Stimulated activated CD4-positive, alpha-beta T cell treated with anti-CD3 and anti-CD28 coated beads, Interleukin-1b, Interleukin-23, amount 100 ng/mL, for 4 hours (primary cell): Measurements from ENCODE around the gene CPVL.
"Not testable (repeated sequence)": the region's sequence is repeated elsewhere in the genome, so short reads cannot be mapped to it uniquely, and the experiment has no call there.

Experiments
- DNase-seq, 2 donors: peaks; one replicate each; pipeline ENCODE4 v3.0.0-alpha.2; 2020; ENCODE audit warnings: low read depth in 2 of 2

CPVL gene

DNA sequence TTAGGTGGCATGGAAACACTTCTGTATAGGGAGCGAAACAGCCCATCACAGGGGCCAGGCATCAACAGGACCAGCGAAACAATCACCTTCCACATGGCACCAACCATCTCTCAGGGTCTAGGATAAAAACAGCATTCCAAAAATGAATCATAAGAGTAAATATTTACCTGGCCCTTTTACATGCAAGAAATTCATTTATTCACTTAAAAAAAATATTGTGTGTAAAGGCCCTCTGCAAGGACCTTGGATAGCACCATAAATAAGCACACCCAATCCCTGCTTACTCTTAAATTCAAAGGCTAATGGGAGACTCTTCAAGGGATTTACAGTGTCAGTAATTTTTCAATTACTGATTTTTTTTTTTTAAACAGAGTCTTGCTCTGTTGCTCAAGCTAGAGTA, 25.4 kb downstream of the CPVL start:
- no peak for DNase-seq

DNA sequence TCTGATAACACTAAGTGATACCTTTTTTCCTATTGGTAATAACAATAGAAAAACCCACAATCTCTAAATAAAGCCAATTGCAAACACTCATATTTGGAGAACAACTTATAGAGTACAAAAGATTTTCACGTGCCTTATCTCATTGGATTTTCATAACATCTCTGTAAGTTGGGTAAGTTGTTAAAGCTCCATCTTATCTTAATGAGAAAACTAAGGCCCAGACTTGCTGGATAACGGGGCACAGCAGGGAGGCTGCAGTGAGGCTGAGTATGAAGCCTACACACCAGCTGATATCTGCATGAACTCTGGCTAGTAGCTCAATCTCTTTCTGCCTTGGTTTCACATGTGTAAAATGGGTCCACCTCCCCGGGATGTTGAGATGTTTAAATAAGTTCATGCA, 26.8 kb downstream of the CPVL start:
- DNase-seq, result no peak

DNA sequence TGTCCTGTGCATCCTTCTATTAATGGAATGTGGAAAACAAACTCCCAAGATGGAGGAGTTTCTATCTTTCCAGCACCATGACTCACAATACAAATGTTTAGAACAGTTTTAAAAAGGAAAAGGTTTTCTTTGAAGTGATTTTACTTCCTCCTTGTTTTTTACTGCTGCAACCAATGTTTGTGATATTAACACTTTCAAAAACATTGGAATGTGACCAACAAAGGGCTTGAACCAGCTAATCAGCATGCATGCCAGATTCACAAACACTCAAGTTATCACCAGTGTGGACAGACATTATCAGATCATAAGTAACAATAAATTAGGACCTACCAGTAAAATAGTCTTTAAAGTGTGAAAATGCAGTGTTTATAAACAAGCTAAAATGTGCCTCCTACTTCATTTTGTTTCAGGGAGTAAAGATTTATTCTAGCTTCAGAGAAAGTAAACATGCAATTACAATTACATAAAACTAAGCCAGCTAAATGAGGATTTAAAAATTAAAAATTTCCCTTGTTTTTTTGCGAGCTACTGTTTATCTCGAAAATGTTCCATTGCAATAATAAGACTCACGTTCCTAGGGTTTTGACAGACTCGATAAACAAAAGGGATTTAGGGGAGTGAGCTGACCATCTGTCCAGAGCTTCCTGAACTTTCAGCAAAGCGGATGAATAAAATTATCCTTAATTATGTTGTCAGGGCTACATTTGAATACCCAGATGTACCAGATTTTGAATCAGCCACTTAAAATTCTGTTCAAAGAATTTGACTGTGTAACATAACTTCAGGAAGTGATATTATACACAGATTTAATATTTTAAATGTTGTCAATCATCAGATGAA, 29.8 kb downstream of the CPVL start:
- no peak for DNase-seq

DNA sequence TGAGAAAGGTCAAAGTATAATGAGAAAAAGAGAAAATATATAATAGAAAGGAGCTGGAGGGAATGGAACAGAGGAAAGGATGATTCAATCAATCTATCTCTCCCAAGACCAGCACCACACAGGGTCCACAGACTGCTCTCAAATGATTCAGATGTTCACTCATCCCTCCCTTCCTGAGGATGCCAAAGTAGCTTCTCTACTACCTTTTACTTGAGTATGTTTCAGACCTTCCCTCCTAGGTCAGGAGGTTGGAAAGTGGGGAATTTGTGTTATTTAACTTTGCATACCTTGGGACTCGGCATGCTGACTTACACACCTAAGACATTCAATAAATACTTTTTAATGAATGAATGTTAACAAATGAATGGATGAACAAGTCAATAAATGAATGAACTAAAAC, 30.6 kb downstream of the CPVL start:
- DNase-seq, result no peak

DNA sequence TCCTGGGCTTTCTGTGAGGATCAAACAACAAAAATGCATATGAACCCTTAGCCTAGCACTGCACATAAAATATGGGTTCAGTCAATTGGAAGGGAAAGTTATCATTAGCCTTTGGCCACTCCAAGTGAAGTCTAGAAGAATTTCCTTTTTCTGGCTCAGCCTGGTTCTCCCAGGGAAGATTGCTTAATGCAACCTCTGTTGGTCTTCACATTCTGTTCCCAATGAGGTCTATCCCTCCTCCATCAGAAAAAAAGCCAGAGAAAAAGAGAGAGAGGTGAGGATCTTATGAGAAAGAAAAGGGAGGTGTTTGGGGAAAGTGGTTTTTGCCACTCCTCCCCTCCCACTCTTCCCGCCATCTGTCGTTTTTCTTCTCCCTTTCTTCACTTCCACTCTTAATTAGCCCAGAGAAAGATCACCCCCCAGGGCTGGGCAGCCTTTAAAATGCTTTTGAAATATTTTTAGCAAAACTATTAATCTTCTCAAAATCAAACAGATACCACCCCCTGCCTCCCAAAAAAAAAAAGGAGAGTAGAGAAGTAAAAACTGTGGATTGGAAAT, 31.1 kb downstream of the CPVL start:
- no peak for DNase-seq

DNA sequence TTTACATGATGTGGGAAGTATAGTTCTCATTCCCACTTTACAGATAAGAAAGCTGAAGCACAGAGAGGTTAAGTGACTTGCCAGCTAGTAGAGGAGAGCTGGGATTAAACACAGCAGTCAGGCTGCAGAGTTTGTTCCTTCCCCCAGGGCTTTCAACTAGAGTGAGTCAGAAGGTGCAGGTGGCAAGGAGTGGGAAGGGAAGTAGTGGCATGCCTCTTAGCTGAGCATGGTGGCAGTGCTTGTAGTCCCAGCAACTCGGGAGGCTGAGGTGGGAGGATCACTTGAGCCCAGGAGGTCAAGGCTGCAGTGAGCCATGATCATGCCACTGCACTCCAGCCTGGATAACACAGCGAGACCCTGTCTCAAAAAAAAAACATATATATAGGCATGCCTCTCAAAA, 32.1 kb downstream of the CPVL start:
- DNase-seq, result not testable (repeated sequence)

DNA sequence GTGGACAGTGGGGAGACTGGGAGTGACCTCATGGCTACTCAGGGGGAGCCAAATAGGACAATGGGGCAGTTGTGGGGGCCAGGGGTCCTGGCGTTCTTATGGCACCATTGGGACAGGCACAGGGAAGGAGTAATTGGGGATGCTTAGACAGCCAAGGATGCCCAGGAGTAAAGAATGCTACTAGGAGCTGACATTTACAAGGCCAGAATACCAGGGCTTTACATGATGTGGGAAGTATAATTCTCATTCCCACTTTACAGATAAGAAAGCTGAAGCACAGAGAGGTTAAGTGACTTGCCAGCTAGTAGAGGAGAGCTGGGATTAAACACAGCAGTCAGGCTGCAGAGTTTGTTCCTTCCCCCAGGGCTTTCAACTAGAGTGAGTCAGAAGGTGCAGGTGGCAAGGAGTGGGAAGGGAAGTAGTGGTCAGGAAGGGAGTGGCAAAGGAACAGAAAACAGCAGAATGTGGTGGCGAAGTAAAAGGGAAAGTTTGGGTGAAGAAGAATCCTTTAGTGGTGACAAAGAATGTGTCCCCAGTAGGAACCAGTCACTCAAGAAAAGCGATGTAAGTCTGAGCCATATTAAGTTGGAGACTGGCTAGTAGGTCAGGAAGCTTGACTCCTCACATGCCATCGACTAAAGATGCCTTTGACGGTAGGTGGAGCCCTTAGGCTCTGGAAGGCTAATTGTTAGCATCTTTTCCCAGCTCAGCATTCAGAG, 32.8 kb downstream of the CPVL start:
- DNase-seq, result no peak

DNA sequence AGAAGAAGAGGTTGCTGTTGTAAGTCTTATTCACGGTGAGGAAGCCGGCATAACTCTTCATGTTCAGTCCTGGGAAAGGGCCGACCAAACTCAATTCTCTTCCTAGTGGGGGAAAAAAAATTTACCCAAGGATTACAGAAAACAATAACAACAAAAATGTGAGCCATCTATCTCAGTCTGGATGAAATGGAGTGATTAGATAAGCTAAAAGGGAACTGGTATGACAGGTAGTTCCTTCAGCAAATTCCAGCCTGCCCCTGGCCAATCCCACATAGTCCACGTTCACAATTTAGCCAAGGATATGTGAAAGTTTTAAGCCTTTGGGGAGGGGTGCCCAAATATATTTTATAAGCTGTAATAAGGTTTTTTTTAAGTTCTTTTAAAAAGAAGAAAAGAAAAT, 33.6 kb downstream of the CPVL start:
- DNase-seq, result no peak

DNA sequence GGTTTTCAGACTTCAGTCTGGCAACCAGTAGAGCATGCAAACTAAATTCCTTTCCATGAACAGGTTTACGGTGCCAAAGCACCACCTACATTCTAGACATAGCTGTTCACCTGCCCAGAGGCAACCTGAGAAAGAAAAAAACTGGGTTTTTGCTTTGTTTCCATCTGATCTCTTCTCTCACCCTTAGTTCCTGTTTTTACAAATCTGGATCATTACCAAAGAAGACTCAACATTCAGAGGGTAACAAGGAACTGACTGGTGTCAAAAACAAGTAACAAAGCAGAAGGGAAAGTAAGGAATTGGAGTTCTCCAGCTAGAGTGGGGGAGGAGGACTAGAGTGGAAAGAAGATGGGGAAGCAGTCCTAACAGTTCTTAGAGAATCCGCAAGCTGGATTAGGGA, 36.4 kb downstream of the CPVL start:
- no peak for DNase-seq

DNA sequence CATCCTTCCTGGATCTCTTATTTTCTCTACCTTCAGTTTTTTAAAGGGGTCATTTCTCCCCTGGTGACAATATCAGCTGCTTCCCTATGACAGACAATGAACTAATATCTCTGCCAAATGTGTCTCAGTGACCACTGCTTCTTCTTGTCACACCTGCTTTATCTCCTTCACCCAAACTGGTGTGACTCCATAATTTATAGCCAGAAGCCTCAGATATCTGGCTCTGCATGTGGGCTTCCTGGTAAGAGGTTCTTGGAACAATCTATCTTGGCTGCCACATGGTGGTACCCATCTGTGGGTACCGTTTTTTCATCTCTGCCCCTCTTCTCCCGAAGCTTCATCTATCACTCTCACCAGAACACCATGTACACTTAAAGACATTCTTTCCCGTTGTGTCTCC, 37.0 kb downstream of the CPVL start:
- no peak for DNase-seq

DNA sequence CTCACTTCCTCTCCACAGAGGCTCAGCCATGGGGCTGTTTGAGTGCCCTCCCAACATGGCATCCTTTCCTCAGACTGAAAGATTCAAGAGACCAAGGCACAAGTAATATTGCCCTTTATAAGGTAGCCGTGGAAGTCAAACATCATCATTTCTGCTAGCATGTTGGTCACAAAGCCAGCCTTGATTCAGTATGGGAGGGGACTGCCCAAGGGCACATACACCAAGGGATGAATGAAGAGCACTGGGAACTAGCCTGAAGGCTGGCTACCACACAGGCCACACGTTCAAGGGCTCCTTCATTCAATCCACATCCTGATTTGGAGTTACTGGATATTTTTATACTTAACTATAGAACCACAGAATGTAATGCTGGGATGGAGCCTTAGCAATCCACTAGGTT, 39.3 kb downstream of the CPVL start:
- DNase-seq, result no peak

DNA sequence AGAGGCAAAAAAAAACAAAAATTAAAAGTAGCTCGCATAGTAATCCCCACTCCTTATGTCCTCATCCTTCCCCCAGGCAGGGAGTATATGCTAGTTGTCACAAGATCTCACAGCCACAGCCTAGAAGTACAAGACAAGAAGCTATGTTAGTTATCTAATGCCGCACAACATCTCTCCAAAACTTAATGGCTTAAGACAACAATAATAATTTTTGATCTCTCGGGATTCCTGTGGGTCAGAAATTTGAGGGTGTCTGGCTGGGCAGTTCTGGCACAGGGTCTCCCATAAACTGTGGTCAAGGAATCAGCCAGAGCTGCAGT, 39.7 kb downstream of the CPVL start:
- no peak for DNase-seq

DNA sequence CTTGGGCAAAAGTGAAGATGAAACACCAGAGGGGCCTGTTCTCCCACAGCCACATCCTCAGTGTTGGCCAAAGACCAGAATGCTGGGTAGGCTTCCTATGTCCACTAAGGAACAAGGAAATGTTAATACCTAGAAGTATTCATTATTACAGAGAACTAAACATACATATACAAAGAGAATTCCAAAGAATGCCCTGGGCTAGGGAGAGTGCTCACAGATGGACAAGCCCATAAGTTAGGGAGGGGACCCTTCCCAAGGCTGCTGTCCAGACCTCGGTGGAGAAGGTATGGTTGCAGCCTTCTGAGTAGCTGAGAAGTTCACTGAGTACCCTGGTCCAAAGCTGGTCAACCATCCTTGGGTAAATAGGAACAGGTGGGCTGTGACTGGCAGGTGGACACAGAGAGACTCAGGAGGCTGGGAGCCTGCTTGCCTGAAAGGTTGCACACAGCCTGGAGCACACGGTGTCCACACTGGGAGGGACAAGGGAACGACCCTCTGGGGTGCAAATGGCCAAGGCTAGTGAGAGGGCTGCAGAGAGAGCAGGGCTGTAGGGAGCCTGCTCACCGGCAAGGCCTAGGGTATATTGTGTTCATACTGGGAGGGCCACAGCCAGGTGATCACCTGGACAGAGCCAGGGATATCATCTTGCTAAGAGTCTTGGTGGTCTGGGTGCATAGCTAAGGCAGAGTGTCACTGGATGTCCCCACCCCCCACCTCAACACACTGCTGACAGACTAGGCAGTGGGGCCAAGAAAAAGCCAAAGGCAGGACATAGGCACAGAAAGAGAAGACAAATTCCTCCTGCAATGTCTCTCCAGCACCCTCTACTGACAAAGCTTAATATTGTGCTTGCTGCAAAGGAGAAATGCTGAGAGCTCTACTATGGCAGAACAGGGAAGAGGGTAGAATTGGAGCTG, 40.3 kb downstream of the CPVL start:
- DNase-seq, result no peak

DNA sequence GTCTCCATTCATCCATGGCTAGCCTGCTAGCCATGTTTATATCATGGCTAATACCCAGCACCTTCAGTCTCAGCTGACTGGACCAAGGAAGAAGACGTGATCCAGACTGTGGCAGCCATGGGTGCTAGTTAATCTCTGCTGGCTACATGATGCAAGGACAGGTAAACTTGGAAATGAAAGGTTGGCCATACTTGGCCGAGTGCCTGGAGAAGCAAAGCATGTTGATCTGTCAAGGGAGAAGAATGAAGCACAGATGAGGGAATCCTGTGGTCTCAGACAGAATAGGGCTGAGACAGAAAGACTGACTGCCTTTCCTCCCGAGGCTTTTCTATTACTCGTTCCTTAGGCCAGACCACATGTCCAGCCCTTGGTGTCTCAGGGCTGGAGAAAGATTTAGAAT, 41.1 kb downstream of the CPVL start:
- no peak for DNase-seq

DNA sequence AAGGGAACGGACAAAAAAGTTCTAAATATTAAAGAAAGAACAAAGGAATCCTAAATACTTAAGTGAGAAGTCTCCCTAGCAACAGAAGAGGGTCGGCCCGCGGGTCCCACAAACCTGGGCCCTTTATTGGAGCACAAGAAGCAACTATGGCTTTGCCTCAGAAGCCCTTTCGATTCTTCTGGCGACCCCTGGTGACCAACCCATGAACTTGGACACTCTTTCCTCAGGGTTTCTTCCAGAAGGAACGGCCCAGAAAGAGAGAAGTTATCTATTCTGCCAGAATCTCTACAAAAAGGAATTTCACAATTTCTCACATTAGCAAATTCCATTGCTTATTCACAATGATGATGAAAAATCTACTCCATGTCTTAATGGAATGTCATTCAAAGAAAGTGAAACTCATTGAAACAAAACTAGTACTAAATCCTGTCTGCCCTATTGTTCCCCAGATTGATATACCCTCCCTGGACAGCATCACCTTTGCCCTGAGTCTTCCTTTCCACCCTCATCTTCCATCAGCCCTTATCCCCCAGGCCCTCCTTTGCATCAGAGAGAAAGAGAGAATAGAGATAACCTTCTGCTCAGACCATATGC, 43.7 kb downstream of the CPVL start:
- DNase-seq, result peak in 1 of 2 donors; percentile 24

DNA sequence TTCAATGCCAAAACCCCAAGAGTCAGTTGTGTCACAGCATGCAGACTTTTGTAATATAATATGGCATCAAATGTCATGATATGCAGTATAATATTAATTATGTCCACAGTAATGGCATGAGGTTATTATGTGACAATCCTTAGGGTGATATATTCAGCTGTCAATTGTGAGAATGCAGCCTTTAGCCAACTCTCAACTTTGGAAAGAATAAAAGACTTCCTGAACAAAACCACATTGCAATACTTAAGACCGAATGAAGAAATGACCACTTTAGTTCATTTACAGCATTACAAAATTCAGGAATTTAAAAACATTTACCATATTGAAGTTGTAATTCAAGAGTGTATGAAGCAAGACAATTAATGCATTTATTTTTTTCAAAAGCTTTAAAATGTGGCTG, 45.4 kb downstream of the CPVL start:
- no peak for DNase-seq

DNA sequence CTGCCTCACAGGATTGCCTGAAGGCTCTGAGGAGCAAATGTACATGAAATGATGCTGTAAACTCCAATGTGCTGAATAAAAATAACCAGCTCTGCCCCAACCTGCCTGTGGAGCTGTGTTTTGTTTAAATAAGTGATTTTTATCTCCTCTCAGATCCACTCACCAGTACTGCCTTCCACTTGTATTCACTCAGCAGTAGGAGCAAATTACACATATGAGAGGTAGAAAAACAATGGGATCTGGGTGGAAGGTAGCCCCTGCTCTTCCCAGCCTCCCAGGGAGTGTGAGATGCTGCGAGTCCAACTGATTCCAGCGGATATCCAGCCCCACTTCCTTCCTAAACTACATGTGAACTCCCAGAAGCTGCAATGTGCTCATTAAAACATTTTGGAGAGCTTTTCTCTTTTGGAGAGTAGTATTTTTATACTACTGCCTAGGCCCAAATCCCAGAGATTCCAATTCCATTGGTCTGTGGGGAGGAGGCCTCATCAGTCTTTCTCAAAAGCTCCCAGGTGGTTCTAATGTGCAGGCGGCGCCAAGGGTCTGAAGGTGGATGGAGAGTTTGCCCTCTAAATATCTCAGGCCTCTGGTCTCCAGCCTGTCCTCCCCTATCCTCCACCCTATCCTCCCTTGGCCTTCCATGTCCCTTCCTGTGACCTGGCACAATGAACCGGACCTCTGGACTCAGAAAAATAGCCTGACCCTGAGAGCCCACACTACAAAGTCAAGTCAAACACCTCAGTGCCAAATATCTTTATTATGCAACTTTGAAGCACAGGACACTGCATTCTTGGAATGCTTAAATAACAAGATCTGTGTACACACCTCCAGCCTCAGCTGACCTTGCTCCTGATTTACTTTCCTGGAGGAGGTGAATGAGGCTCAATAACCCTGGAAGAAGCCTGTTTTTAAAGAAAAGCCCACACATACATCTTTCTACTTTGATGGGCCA, 46.2 kb downstream of the CPVL start:
- DNase-seq, result no peak

DNA sequence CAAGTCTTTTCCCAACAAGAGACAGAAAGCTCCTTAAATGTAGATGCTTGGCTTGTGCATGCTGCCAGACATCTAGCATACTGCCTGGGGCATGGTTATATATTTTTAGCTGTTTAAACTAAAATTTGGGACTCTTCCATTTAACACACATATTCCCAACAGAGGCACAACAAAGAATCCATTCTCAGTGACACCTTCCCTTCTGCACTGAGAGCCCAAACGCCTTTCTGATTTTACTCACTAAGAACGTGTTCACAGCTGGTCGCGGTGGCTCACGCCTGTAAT, 49.9 kb downstream of the CPVL start:
- no peak for DNase-seq

DNA sequence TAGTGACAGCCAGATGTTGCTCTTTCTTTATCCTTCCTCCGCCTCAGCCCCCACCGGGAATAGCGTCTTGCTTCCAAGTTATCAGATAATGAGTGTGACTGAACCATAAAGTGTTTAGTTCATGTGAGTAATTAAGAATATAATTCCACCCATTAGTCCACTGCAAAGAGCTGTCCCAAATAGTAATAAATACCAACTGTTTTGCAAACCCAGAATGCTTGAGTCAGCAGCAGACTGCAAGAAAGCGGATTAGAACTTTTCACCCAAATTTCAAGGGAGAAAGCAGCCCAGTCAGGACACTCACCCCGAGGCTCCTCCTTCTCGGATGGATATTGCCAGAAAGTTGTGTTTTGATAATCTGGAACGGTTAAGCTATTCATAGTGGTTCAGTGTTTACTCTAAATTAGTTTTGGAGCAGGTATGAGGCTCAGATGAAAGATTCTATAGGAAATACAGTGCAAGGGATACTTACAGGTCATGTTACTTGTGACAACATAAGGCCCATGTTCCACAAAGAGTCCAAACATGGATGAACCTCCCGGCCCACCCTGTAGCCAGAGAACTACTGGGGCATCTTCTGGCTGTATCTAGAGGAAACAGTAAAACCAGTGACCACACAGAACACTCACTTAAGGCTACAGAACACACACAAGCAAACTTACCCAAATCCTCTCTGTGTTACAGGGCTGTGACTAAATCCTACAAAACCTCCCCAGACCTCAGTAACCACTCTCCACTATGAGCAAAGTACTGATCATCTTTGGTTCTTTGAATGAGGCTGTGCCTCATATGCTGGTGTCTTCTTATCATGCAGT, 50.5 kb downstream of the CPVL start:
- DNase-seq, result no peak

DNA sequence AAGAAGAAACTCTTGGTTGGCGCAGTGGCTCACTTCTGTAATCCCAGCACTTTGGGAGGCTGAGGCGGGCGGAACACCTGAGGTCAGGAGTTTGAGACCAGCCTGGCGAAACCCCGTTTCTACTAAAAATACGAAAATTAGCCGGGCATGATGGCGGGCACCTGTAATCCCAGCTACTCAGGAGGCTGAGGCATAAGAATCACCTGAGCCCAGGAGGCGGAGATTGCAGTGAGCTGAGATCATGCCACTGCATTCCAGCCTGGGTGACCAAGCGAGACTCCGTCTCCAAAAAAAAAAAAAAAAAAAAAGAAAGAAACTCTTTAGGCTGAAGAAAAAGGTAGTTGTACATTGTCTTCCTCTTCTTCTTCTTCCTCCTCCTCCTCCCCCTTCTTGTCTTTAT, 53.2 kb downstream of the CPVL start:
- not testable (repeated sequence) for DNase-seq
